H1 (cell line): ENCODE results near the gene PRDM10. TPM values are rescaled to one million over a fixed set of nuclear protein-coding genes. Genes with fewer than 3 reads are reported as not detected.

Source experiments
- CTCF ChIA-PET: fragments of 300-600 bp; sonication (Branson Sonifier 250); formaldehyde crosslinking; loops from one replicate; lab custom pipeline; 2021; ENCODE audit not compliant: partially characterized antibody; lab: Charles Lee
- POLR2A ChIA-PET: fragments of 300-600 bp; sonication (Branson Sonifier 250); formaldehyde crosslinking; loops from one replicate; lab custom pipeline; 2021; ENCODE audit warnings: inconsistent platforms; ENCODE audit not compliant: partially characterized antibody; lab: Charles Lee
- DNase-seq, 2 experiments: peaks; one replicate each; pipeline versions ENCODE4 v3.0.0 to v3.0.0-alpha.2; 2010 to 2022; ENCODE audit warnings: low spot score in 2 of 2, low read depth in 1 of 2, mixed read lengths in 1 of 2
- FAIRE-seq: peaks from 2 replicates; lab custom pipeline; 2011; peaks lifted over from hg19 to GRCh38; lab: Jason Lieb, UNC
- H2AFZ ChIP-seq: 2 replicates; pipeline ENCODE4 v1.8.1; 2012; ENCODE audit warnings: low read length, inconsistent platforms
- H2AK5ac ChIP-seq: 2 replicates; pipeline ENCODE4 v1.6.1; 2013; ENCODE audit warnings: low read depth, low read length
- H2BK120ac ChIP-seq: replicated peaks from 2 replicates; pipeline ENCODE3; 2013; ENCODE audit warnings: low read depth, low read length, inconsistent platforms
- H2BK12ac ChIP-seq: 2 replicates; pipeline ENCODE4 v1.6.1; 2013; ENCODE audit warnings: low read depth, low read length
- H2BK15ac ChIP-seq: 2 replicates; pipeline ENCODE4 v1.6.1; 2013; ENCODE audit warnings: low read length
- H2BK20ac ChIP-seq: 2 replicates; pipeline ENCODE4 v1.6.1; 2013; ENCODE audit warnings: low read length
- H2BK5ac ChIP-seq: 2 replicates; pipeline ENCODE4 v1.6.1; 2013; ENCODE audit warnings: low read depth, low read length
- H3K14ac ChIP-seq: 2 replicates; pipeline ENCODE4 v1.6.1; 2013; ENCODE audit warnings: inconsistent platforms; ENCODE audit not compliant: insufficient read length
- H3K18ac ChIP-seq: 2 replicates; pipeline ENCODE4 v1.6.1; 2013; ENCODE audit warnings: low read length; ENCODE audit errors: extremely low read depth
- H3K23ac ChIP-seq: 2 replicates; pipeline ENCODE4 v1.6.1; 2013; ENCODE audit warnings: inconsistent platforms; ENCODE audit not compliant: insufficient read length
- H3K23me2 ChIP-seq: 2 replicates; pipeline ENCODE4 v1.6.1; 2013; ENCODE audit warnings: low read depth, low read length
- H3K27ac ChIP-seq: 2 replicates; pipeline ENCODE4 v1.6.1; 2011; ENCODE audit warnings: low read depth, low read length, inconsistent platforms
- H3K27me3 ChIP-seq, 4 experiments: replicated peaks in 1 of 4; 1 replicate in 1 of 4; 2 replicates in 3 of 4; pipeline versions ENCODE4 v1.6.1 to v1.8.1; 2011 to 2013; ENCODE audit warnings: low read length in 3 of 4, mild to moderate bottlenecking in 3 of 4, inconsistent platforms in 2 of 4, mixed read lengths in 2 of 4, moderate library complexity in 1 of 4; ENCODE audit not compliant: control insufficient read depth in 3 of 4, insufficient read depth in 3 of 4; ENCODE audit errors: extremely low read depth in 1 of 4
- H3K36me3 ChIP-seq, 4 experiments: 2 replicates each; pipeline versions ENCODE4 v1.6.1 to v1.8.1; 2011 to 2013; ENCODE audit warnings: mild to moderate bottlenecking in 4 of 4, low read length in 3 of 4, moderate library complexity in 2 of 4, control low read depth in 1 of 4, inconsistent platforms in 1 of 4; ENCODE audit not compliant: insufficient read depth in 4 of 4, control insufficient read depth in 2 of 4
- H3K4ac ChIP-seq: replicated peaks from 2 replicates; pipeline ENCODE3; 2013; ENCODE audit warnings: low read length, low read depth, mixed read lengths, inconsistent platforms; ENCODE audit not compliant: insufficient read length
- H3K4me1 ChIP-seq, 4 experiments: replicated peaks in 1 of 4; 1 replicate in 1 of 4; 2 replicates in 3 of 4; pipeline versions ENCODE4 v1.6.1 to v1.8.1; 2011 to 2013; ENCODE audit warnings: low read length in 3 of 4, inconsistent platforms in 2 of 4, mixed read lengths in 1 of 4; ENCODE audit not compliant: insufficient read depth in 4 of 4, control insufficient read depth in 3 of 4
- H3K4me2 ChIP-seq, 2 experiments: 2 replicates each; pipeline versions ENCODE4 v1.6.1 to v1.8.1; 2011 to 2013; ENCODE audit warnings: low read depth in 2 of 2, low read length in 2 of 2, control low read depth in 1 of 2, inconsistent platforms in 1 of 2, mild to moderate bottlenecking in 1 of 2; ENCODE audit not compliant: insufficient read depth in 1 of 2
- H3K4me3 ChIP-seq, 4 experiments: fragments of 200-600, 300-600 bp in 1 of 4; sonication (generic), shearing (Covaris generic), sonication (Bioruptor Twin) in 1 of 4; 2 replicates each; pipeline versions ENCODE4 v1.5.1 to v1.8.1; 2011 to 2016; ENCODE audit warnings: low read length in 4 of 4, low read depth in 3 of 4, control low read depth in 2 of 4, inconsistent platforms in 2 of 4, mild to moderate bottlenecking in 2 of 4, mixed read lengths in 1 of 4, moderate library complexity in 1 of 4; ENCODE audit not compliant: insufficient read depth in 2 of 4; ENCODE audit errors: extremely low read depth in 1 of 4
- H3K56ac ChIP-seq: replicated peaks from 2 replicates; pipeline ENCODE3; 2013; ENCODE audit warnings: low read depth, mild to moderate bottlenecking, mixed read lengths, low read length, inconsistent platforms; ENCODE audit not compliant: insufficient read length
- H3K79me1 ChIP-seq: 2 replicates; pipeline ENCODE4 v1.6.1; 2013; ENCODE audit warnings: low read depth, low read length, control low read depth
- H3K79me2 ChIP-seq, 2 experiments: 2 replicates each; pipeline versions ENCODE4 v1.6.1 to v1.8.1; 2012 to 2013; ENCODE audit warnings: low read length in 2 of 2, mild to moderate bottlenecking in 2 of 2, inconsistent platforms in 1 of 2; ENCODE audit not compliant: insufficient read depth in 2 of 2, control insufficient read depth in 1 of 2
- H3K9ac ChIP-seq, 4 experiments: replicated peaks in 1 of 4; 1 replicate in 1 of 4; 2 replicates in 3 of 4; pipeline versions ENCODE4 v1.6.1 to v1.8.1; 2011 to 2013; ENCODE audit warnings: low read depth in 3 of 4, low read length in 3 of 4, control low read depth in 2 of 4, mild to moderate bottlenecking in 2 of 4, moderate library complexity in 2 of 4, inconsistent platforms in 1 of 4; ENCODE audit errors: extremely low read depth in 1 of 4
- H3K9me3 ChIP-seq, 2 experiments: 2 replicates each; pipeline versions ENCODE4 v1.6.1 to v1.8.1; 2012 to 2013; ENCODE audit warnings: mild to moderate bottlenecking in 2 of 2, moderate library complexity in 2 of 2, control low read depth in 1 of 2, inconsistent platforms in 1 of 2, low read depth in 1 of 2, low read length in 1 of 2, mixed read lengths in 1 of 2; ENCODE audit not compliant: insufficient read depth in 2 of 2
- H4K20me1 ChIP-seq, 2 experiments: replicated peaks in 1 of 2; 2 replicates each; pipeline versions ENCODE3 to v1.8.1; 2011 to 2013; ENCODE audit warnings: inconsistent platforms in 2 of 2, low read length in 2 of 2, mild to moderate bottlenecking in 1 of 2; ENCODE audit not compliant: insufficient read depth in 2 of 2, control insufficient read depth in 1 of 2
- H4K5ac ChIP-seq: 2 replicates; pipeline ENCODE4 v1.6.1; 2013; ENCODE audit warnings: low read length, low read depth, mixed read lengths, inconsistent platforms; ENCODE audit not compliant: insufficient read length
- H4K8ac ChIP-seq: 2 replicates; pipeline ENCODE4 v1.8.0; 2013; ENCODE audit warnings: mild to moderate bottlenecking, moderate library complexity, low read length, inconsistent platforms; ENCODE audit not compliant: insufficient read depth; ENCODE audit errors: extremely low read depth
- H4K91ac ChIP-seq: replicated peaks from 2 replicates; pipeline ENCODE3; 2013; ENCODE audit warnings: low read length, mixed read lengths, inconsistent platforms; ENCODE audit not compliant: insufficient read length
- CBX5 ChIP-seq: fragments of 300-800, 300-1000 bp; sonication (generic); IDR thresholded peaks from 2 replicates; pipeline ENCODE4 v1.7.1; 2016; ENCODE audit warnings: antibody characterized with exemption, low read length, low read depth
- CEBPB ChIP-seq: IDR thresholded peaks from 2 replicates; pipeline ENCODE4 v1.6.1; 2012; ENCODE audit warnings: low read depth, low read length
- FOSL1 ChIP-seq: IDR thresholded peaks from 2 replicates; pipeline ENCODE4 v1.6.1; 2011; ENCODE audit warnings: mild to moderate bottlenecking, low read depth, low read length, moderate library complexity; ENCODE audit not compliant: insufficient read depth
- HDAC2 ChIP-seq, 2 experiments: fragments of 300-600 bp in 1 of 2; sonication (generic) in 1 of 2; IDR thresholded peaks; 2 replicates each; pipeline ENCODE4 v1.6.1; 2011 to 2012; ENCODE audit warnings: low read depth in 2 of 2, low read length in 2 of 2, mild to moderate bottlenecking in 2 of 2, moderate library complexity in 2 of 2, borderline replicate concordance in 1 of 2, inconsistent platforms in 1 of 2
- KDM5A ChIP-seq: fragments of 200-600 bp; IDR thresholded peaks from 2 replicates; pipeline ENCODE4 v1.7.1; 2012; ENCODE audit warnings: mild to moderate bottlenecking, low read length, inconsistent platforms, mixed read lengths
- MAFK ChIP-seq: IDR thresholded peaks from 2 replicates; pipeline ENCODE4 v1.6.1; 2012; ENCODE audit warnings: low read depth, mild to moderate bottlenecking, improper control_type of control experiment, low read length
- PHF8 ChIP-seq: fragments of 200-600 bp; sonication (generic); conservative IDR thresholded peaks from 2 replicates; pipeline ENCODE4 v1.7.1; 2012; ENCODE audit warnings: low read depth, mild to moderate bottlenecking, inconsistent platforms, low read length, moderate library complexity
- RFX5 ChIP-seq: IDR thresholded peaks from 2 replicates; pipeline ENCODE4 v1.6.1; 2011; ENCODE audit warnings: low read depth, low read length, improper control_type of control experiment, borderline replicate concordance
- SAP30 ChIP-seq: fragments of 300-600 bp; sonication (generic); IDR thresholded peaks from 2 replicates; pipeline ENCODE4 v1.7.1; 2012; ENCODE audit warnings: low read length, moderate library complexity, mild to moderate bottlenecking, inconsistent platforms; ENCODE audit not compliant: insufficient read depth, insufficient replicate concordance
- SP2 ChIP-seq: IDR thresholded peaks from 2 replicates; pipeline ENCODE4 v1.6.1; 2012; ENCODE audit warnings: mild to moderate bottlenecking, low read length, inconsistent platforms
- SRF ChIP-seq: IDR thresholded peaks from 2 replicates; pipeline ENCODE4 v1.6.1; 2011; ENCODE audit warnings: mild to moderate bottlenecking, low read depth, low read length, moderate library complexity
- YY1 ChIP-seq: IDR thresholded peaks from 2 replicates; pipeline ENCODE4 v1.6.1; 2011; ENCODE audit warnings: low read depth, mild to moderate bottlenecking, low read length
- WGBS, 2 experiments: shearing (Covaris generic) in 1 of 2; methylation state at CpG; one replicate each; pipeline versions ENCODE4 v1.1.6 to v1.1.7; 2013 to 2015; ENCODE audit warnings: low lambda C conversion rate in 2 of 2, mixed read lengths in 2 of 2, inconsistent platforms in 1 of 2, low coverage in 1 of 2, missing lambda C conversion rate in 1 of 2; ENCODE audit not compliant: insufficient replicate concordance in 2 of 2, insufficient coverage in 1 of 2, insufficient read length in 1 of 2; ENCODE audit errors: extremely low coverage in 1 of 2, missing lambda C conversion rate in 1 of 2; 5-methylcytosine and 5-hydroxymethylcytosine counted together
- polyA plus RNA-seq, 7 experiments: library from polyadenylated mRNA; depleted of rRNA in 3 of 7; stranded (reverse) in 5 of 7; unstranded in 2 of 7; fragments of >200 nt in 5 of 7; fragments of 200-250 nt in 2 of 7; gene quantifications; 1 replicate in 5 of 7; 2 replicates in 1 of 7; 4 replicates in 1 of 7; pipeline versions ENCODE4 v1.2.1 to v1.2.3, GENCODE V29; 2011 to 2013; ENCODE audit warnings: missing spikeins in 2 of 7, mixed read lengths in 2 of 7
- total RNA-seq: library from RNA; stranded (reverse); fragmentation: NEBNext Ultra II Directional; extraction: Animal tissue kit (Norgen Biotek cat#: 25700); gene quantifications from 2 replicates; pipeline ENCODE4 v1.2.1, GENCODE V29; 2021

PRDM10 gene
- total and polyA plus RNA-seq, 2 of the 8 experiments (the other 6 are each of a cell fraction or from before 2014, with no cell fraction given): 15.5 to 19.2 TPM

GRCh38 chr11:129996113-129996870, 6.3 kb downstream of the PRDM10 start:
- Histone ChIP-seq H3K4me2 (no peak overlapping the region), H3K4ac (no peak overlapping the region), H3K9me3 (no peaks in the 10 kb centered on the region), H2BK5ac (no peak overlapping the region), H2AK5ac (no peak overlapping the region), H3K4me3 (no peak overlapping the region), H3K23ac (no peak overlapping the region), H3K23me2 (peaks cover 2% of the 10 kb centered on the region; the same call in 1 of the 2 replicates), H2AFZ (no peak overlapping the region), H2BK12ac (no peak overlapping the region), H4K20me1 (peaks cover 0 to 4% of the 10 kb centered on the region in 2 experiments), H3K56ac (no peak overlapping the region), H3K9ac (no peak overlapping the region), H3K27me3 (no peaks in the 10 kb centered on the region), H3K4me1 (peaks cover 0 to 2% (median under 1%) of the 10 kb centered on the region in 4 experiments; a peak in 4 of 7 replicates), H4K5ac (no peak overlapping the region), H3K27ac (no peak overlapping the region), H2BK20ac (no peak overlapping the region), H3K14ac (no peak overlapping the region), H3K36me3 (no peaks in the 10 kb centered on the region), H3K79me2 (peaks cover 4 to 67% of the 10 kb centered on the region in 2 experiments), H4K8ac (no peak overlapping the region), H2BK15ac (no peak overlapping the region), H4K91ac (no peak overlapping the region), H2BK120ac (no peak overlapping the region), H3K18ac (no peak overlapping the region), H3K79me1 (no peaks in the 10 kb centered on the region; the same call in 1 of the 2 replicates)
- ChIA-PET CTCF (interaction anchor here (1.4 kb wide), 1 partner anchor 135 kb away, joined by 9 read pairs; no protein-coding TSS in a partner anchor), POLR2A (interaction anchor here (0.9 to 1.0 kb wide), 3 partner anchors 10 to 69 kb away, joined by 3 read pairs; no protein-coding TSS in a partner anchor)
- FAIRE-seq: no peak
- no peak for DNase-seq
- WGBS, 2 experiments: 87% methylated on average over 12 of the region's 12 CpGs; no CpG with 5 or more reads in 1 of the 2 experiments
- no peak for TF ChIP-seq SAP30
- TF ChIP-seq KDM5A: no peak
- TF ChIP-seq MAFK: no peak
- no peak for TF ChIP-seq CBX5
- TF ChIP-seq YY1: no peak
- no peak for TF ChIP-seq SP2
- no peak for TF ChIP-seq CEBPB
- TF ChIP-seq RFX5: no peak
- TF ChIP-seq HDAC2 (IDR thresholded peaks at IDR 0.05; ENCODE audit: borderline replicate concordance in 1 of 2, low read depth in 2 of 2, low read length in 2 of 2): no peak
- no peak for TF ChIP-seq PHF8
- TF ChIP-seq FOSL1: no peak
- no peak for TF ChIP-seq SRF
